Endothelial cell of umbilical vein (primary cell): ENCODE measurements around the gene TMEM200B. TPM values are rescaled to one million over a fixed set of nuclear protein-coding genes. Genes with fewer than 3 reads are reported as not detected.

Source experiments
- BruUV-seq: library from RNA; stranded (reverse); fragments of 400-500 nt; replicated peaks from 2 replicates; lab custom pipeline; 2021; lab: Mats Ljungman, UMichigan
- CTCF ChIA-PET: fragments of 300-600, 350-600 bp; sonication (Branson Sonifier 250); formaldehyde crosslinking; loops from one replicate; lab custom pipeline; 2021; ENCODE audit warnings: antibody characterized with exemption, inconsistent platforms; lab: Charles Lee
- POLR2A ChIA-PET: fragments of 300-600, 350-600 bp; sonication (Branson Sonifier 250); formaldehyde crosslinking; loops from one replicate; lab custom pipeline; 2021; ENCODE audit warnings: antibody characterized with exemption, inconsistent platforms; lab: Charles Lee
- DNase-seq: peaks from one replicate; pipeline ENCODE4 v3.0.0-alpha.2; 2011; ENCODE audit warnings: low read depth, low spot score
- FAIRE-seq: peaks from 2 replicates; lab custom pipeline; 2011; peaks lifted over from hg19 to GRCh38; lab: Jason Lieb, UNC
- H2AFZ ChIP-seq: 2 replicates; pipeline ENCODE4 v1.6.0; 2012; ENCODE audit warnings: low read depth, low read length, control low read depth, inconsistent platforms
- H3K27ac ChIP-seq: 2 replicates; pipeline ENCODE4 v1.5.1; 2011; ENCODE audit warnings: low read depth, mild to moderate bottlenecking, control low read depth, low read length, moderate library complexity; ENCODE audit not compliant: insufficient read depth
- H3K27me3 ChIP-seq, 2 experiments: 2 replicates each; pipeline versions ENCODE4 v1.6.0 to v1.6.1; 2011; ENCODE audit warnings: low read length in 2 of 2, mixed read lengths in 1 of 2; ENCODE audit not compliant: control insufficient read depth in 2 of 2, insufficient read depth in 2 of 2
- H3K36me3 ChIP-seq, 2 experiments: 2 replicates in 1 of 2; 3 replicates in 1 of 2; pipeline ENCODE4 v1.5.1; 2011; ENCODE audit warnings: low read length in 2 of 2, mild to moderate bottlenecking in 1 of 2, moderate library complexity in 1 of 2; ENCODE audit not compliant: control insufficient read depth in 2 of 2, insufficient read depth in 2 of 2; ENCODE audit errors: extremely low read depth in 1 of 2
- H3K4me1 ChIP-seq: 3 replicates; pipeline ENCODE4 v1.5.1; 2011; ENCODE audit warnings: mild to moderate bottlenecking, low read length; ENCODE audit not compliant: control insufficient read depth, insufficient read depth; ENCODE audit errors: extremely low read depth
- H3K4me2 ChIP-seq: 2 replicates; pipeline ENCODE4 v1.6.1; 2011; ENCODE audit warnings: low read length, control low read depth, mixed read lengths; ENCODE audit not compliant: insufficient read depth
- H3K4me3 ChIP-seq, 3 experiments: fragments of 200-600 bp in 1 of 3; sonication (generic), shearing (Covaris generic) in 1 of 3; replicated peaks in 1 of 3; 2 replicates each; pipeline ENCODE4 v1.5.1; 2011 to 2016; ENCODE audit warnings: control low read depth in 3 of 3, low read length in 3 of 3, mild to moderate bottlenecking in 2 of 3, inconsistent platforms in 1 of 3, low read depth in 1 of 3, moderate library complexity in 1 of 3; ENCODE audit not compliant: insufficient read depth in 1 of 3
- H3K79me2 ChIP-seq: 2 replicates; pipeline ENCODE4 v1.6.0; 2012; ENCODE audit warnings: low read length, inconsistent platforms; ENCODE audit not compliant: control insufficient read depth, insufficient read depth
- H3K9ac ChIP-seq: replicated peaks from 2 replicates; pipeline ENCODE3; 2011; ENCODE audit warnings: low read length, control low read depth; ENCODE audit not compliant: insufficient read depth; ENCODE audit errors: extremely low read depth
- H3K9me1 ChIP-seq: replicated peaks from 3 replicates; pipeline ENCODE4 v1.6.0; 2011; ENCODE audit warnings: mild to moderate bottlenecking, low read length; ENCODE audit not compliant: control insufficient read depth, insufficient read depth; ENCODE audit errors: extremely low read depth
- H3K9me3 ChIP-seq: replicated peaks from 2 replicates; pipeline ENCODE4 v1.5.1; 2012; ENCODE audit warnings: low read length, inconsistent platforms; ENCODE audit not compliant: control insufficient read depth, insufficient read depth
- H4K20me1 ChIP-seq: replicated peaks from 2 replicates; pipeline ENCODE3; 2011; ENCODE audit warnings: mild to moderate bottlenecking, low read length; ENCODE audit not compliant: control insufficient read depth, insufficient read depth; ENCODE audit errors: extremely low read depth
- EZH2 ChIP-seq: IDR thresholded peaks from 2 replicates; pipeline ENCODE4 v1.6.1; 2012; ENCODE audit warnings: borderline replicate concordance, low read depth, mild to moderate bottlenecking, moderate library complexity, low read length, inconsistent platforms; ENCODE audit not compliant: severe bottlenecking
- FOS ChIP-seq: IDR thresholded peaks from 2 replicates; pipeline ENCODE4 v1.6.1; 2011; ENCODE audit warnings: mild to moderate bottlenecking, low read length, moderate library complexity, borderline replicate concordance; ENCODE audit not compliant: insufficient read depth
- GATA2 ChIP-seq: IDR thresholded peaks from 2 replicates; pipeline ENCODE4 v1.7.0; 2011; ENCODE audit warnings: low read depth, mild to moderate bottlenecking, moderate library complexity, mixed read lengths, low read length; ENCODE audit not compliant: insufficient read length, insufficient read depth
- JUN ChIP-seq: IDR thresholded peaks from 2 replicates; pipeline ENCODE4 v1.6.1; 2011; ENCODE audit warnings: borderline replicate concordance, low read depth; ENCODE audit not compliant: insufficient read length, insufficient read depth
- MYC ChIP-seq: IDR thresholded peaks from one replicate; pipeline ENCODE4 v1.6.1; 2011; ENCODE audit warnings: mild to moderate bottlenecking, low read depth, low read length
- POLR2A ChIP-seq: IDR thresholded peaks from 2 replicates; pipeline ENCODE4 v1.6.1; 2012; ENCODE audit warnings: low read depth, mild to moderate bottlenecking, control low read depth, low read length
- POLR2AphosphoS5 ChIP-seq: IDR thresholded peaks from 2 replicates; pipeline ENCODE4 v1.6.1; 2012; ENCODE audit warnings: low read depth, mild to moderate bottlenecking, control low read depth, low read length, moderate library complexity; ENCODE audit not compliant: insufficient read depth
- dilution Hi-C: fragments of 300-500 bp; cut with MboI; formaldehyde crosslinking; loops from one replicate; pipeline ENCODE4 v1.15.0; 2019; ENCODE audit warnings: low sequenced_read_pairs; ENCODE audit not compliant: extremely low pct_ligation_motif_present
- intact Hi-C: fragments of 100-400 bp; cut with micrococcal nuclease; formaldehyde crosslinking; loops from one replicate; pipeline ENCODE4 v1.10.0; 2022
- polyA plus RNA-seq, 4 experiments: library from polyadenylated mRNA; depleted of rRNA in 3 of 4; stranded (reverse) in 3 of 4; unstranded in 1 of 4; fragments of >200 nt; gene quantifications; 2 replicates each; pipeline versions ENCODE4 v1.2.1 to v1.2.3, GENCODE V29; 2011 to 2012; ENCODE audit warnings: missing spikeins in 1 of 4
- total RNA-seq: library from RNA; stranded (reverse); gene quantifications from 2 replicates; pipeline ENCODE4 v1.2.3, GENCODE V29; 2021
- TF ChIP-seq, protein P1 (sequence below): IDR thresholded peaks from 2 replicates; pipeline ENCODE4 v1.6.1; 2011; ENCODE audit not compliant: insufficient read depth, insufficient read length
- TF ChIP-seq, protein P2 (sequence below), 2 donors: IDR thresholded peaks; 1 replicate in 1 of 2; 2 replicates in 1 of 2; pipeline ENCODE4 v1.5.1; 2011; ENCODE audit warnings: low read length in 2 of 2, mild to moderate bottlenecking in 2 of 2, moderate library complexity in 2 of 2, control low read depth in 1 of 2, inconsistent platforms in 1 of 2, low read depth in 1 of 2; ENCODE audit not compliant: insufficient read depth in 1 of 2; ENCODE audit errors: extremely low read depth in 1 of 2

TMEM200B gene
- total and polyA plus RNA-seq, 2 donors (not counting 3 experiments of a cell fraction or from before 2014, with no cell fraction given) = 0.72 to 1.6 TPM

DNA sequence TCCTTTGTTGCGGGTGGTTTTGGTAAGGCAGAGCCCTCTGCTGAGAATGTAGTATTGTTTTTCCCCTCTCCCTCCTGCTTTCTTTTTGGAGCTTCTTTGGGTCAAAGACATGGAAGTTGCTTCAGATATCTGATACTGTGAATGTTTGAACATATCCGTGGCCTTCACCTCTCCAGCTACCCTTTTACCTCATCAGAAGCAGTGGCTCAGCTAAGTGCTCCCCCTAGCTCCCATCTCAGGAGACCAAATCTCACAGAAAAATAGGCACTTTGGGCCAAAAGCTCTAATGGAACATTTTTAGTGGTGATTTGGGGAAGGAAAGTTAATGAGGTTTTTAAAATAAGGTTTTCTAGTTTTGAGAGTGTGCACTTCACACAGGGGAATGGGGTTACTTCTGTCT is 6.3 kb downstream of the TMEM200B start:
- no TSS peak for BruUV-seq
- CTCF ChIA-PET = no interaction called here

More for the DNA sequence above, 6.3 kb downstream of the TMEM200B start:
- Histone ChIP-seq H3K4me2 (no peak overlapping the region), H3K36me3 (peaks cover 0 to 24% of the 10 kb centered on the region in 2 experiments), H3K27me3 (peaks cover 0 to 6% of the 10 kb centered on the region in 2 experiments), H4K20me1 (no peaks in the 10 kb centered on the region), H3K9me3 (no peaks in the 10 kb centered on the region), H3K79me2 (no peaks in the 10 kb centered on the region), H2AFZ (no peak overlapping the region), H3K9me1 (no peaks in the 10 kb centered on the region), H3K9ac (no peak overlapping the region), H3K4me1 (peaks cover 8% of the 10 kb centered on the region), H3K4me3 (no peak overlapping the region), H3K27ac (no peak overlapping the region)
- POLR2A ChIA-PET = no interaction called here
- no peak for TF ChIP-seq EZH2
- TF ChIP-seq, protein P1, sequence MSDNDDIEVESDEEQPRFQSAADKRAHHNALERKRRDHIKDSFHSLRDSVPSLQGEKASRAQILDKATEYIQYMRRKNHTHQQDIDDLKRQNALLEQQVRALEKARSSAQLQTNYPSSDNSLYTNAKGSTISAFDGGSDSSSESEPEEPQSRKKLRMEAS = no peak
- TF ChIP-seq MYC = no peak
- TF ChIP-seq POLR2A = no peak
- no peak for TF ChIP-seq FOS
- no peak for TF ChIP-seq GATA2
- TF ChIP-seq POLR2AphosphoS5 = no peak
- TF ChIP-seq, protein P2, sequence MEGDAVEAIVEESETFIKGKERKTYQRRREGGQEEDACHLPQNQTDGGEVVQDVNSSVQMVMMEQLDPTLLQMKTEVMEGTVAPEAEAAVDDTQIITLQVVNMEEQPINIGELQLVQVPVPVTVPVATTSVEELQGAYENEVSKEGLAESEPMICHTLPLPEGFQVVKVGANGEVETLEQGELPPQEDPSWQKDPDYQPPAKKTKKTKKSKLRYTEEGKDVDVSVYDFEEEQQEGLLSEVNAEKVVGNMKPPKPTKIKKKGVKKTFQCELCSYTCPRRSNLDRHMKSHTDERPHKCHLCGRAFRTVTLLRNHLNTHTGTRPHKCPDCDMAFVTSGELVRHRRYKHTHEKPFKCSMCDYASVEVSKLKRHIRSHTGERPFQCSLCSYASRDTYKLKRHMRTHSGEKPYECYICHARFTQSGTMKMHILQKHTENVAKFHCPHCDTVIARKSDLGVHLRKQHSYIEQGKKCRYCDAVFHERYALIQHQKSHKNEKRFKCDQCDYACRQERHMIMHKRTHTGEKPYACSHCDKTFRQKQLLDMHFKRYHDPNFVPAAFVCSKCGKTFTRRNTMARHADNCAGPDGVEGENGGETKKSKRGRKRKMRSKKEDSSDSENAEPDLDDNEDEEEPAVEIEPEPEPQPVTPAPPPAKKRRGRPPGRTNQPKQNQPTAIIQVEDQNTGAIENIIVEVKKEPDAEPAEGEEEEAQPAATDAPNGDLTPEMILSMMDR (IDR thresholded peaks at IDR 0.05; ENCODE audit: extremely low read depth in 1 of 2, insufficient read depth in 1 of 2, low read depth in 1 of 2, low read length in 2 of 2) = no peak
- TF ChIP-seq JUN = no peak
- DNase-seq (no peak), FAIRE-seq (no peak)
- intact Hi-C loops (no loop called here), dilution Hi-C loops (no loop called here)
